Activated CD8-positive, alpha-beta T cell treated with anti-CD3 and anti-CD28 coated beads for 36 hours (primary cell): Measurements from ENCODE around the gene AKAP13. TPM values are rescaled to one million over a fixed set of nuclear protein-coding genes. Genes with fewer than 3 reads are reported as not detected.

Source experiments
- ATAC-seq: fragments of 200-7000 bp; cut with Tn5 transposase; one replicate; pipeline ENCODE4 v1.10.0; 2021; ENCODE audit warnings: mild to moderate bottlenecking, moderate library complexity
- CTCF ChIA-PET: fragments of 350-600 bp; sonication (Branson Sonifier 250); formaldehyde crosslinking; loops from one replicate; lab custom pipeline; 2021; ENCODE audit warnings: antibody characterized with exemption; lab: Charles Lee
- POLR2A ChIA-PET: fragments of 350-600 bp; sonication (Branson Sonifier 250); formaldehyde crosslinking; loops from one replicate; lab custom pipeline; 2021; ENCODE audit warnings: antibody characterized with exemption; lab: Charles Lee
- DNase-seq: peaks from one replicate; pipeline ENCODE4 v3.0.0-alpha.2; 2020
- H3K27ac Mint-ChIP-seq: one replicate; pipeline ENCODE4 v1.8.0; 2021; ENCODE audit warnings: mild to moderate bottlenecking, mixed read lengths
- H3K27me3 Mint-ChIP-seq: one replicate; pipeline ENCODE4 v1.8.0; 2021; ENCODE audit warnings: mixed read lengths
- H3K36me3 Mint-ChIP-seq: one replicate; pipeline ENCODE4 v1.8.0; 2021; ENCODE audit warnings: low read depth, mixed read lengths
- H3K4me1 Mint-ChIP-seq: one replicate; pipeline ENCODE4 v1.8.0; 2021; ENCODE audit warnings: low read depth, mixed read lengths
- H3K4me3 Mint-ChIP-seq: one replicate; pipeline ENCODE4 v1.8.0; 2021; ENCODE audit warnings: mild to moderate bottlenecking, moderate library complexity, mixed read lengths
- H3K9me3 Mint-ChIP-seq: one replicate; pipeline ENCODE4 v1.8.0; 2021; ENCODE audit warnings: mixed read lengths
- intact Hi-C: fragments of 100-400 bp; cut with micrococcal nuclease; formaldehyde crosslinking; loops from one replicate; pipeline ENCODE4 v1.10.0; 2022
- total RNA-seq, 2 experiments: library from RNA; stranded (reverse); gene quantifications; one replicate each; pipeline ENCODE4 v1.2.3, GENCODE V29; 2021
- TF ChIP-seq, protein P1 (sequence below): fragments of 200-600 bp; IDR thresholded peaks from one replicate; pipeline ENCODE4 v1.8.0; 2022; ENCODE audit warnings: antibody characterized with exemption, mild to moderate bottlenecking

Gene AKAP13
- total RNA-seq, 2 experiments from 2014 or later: 79.1 to 79.5 TPM

DNA sequence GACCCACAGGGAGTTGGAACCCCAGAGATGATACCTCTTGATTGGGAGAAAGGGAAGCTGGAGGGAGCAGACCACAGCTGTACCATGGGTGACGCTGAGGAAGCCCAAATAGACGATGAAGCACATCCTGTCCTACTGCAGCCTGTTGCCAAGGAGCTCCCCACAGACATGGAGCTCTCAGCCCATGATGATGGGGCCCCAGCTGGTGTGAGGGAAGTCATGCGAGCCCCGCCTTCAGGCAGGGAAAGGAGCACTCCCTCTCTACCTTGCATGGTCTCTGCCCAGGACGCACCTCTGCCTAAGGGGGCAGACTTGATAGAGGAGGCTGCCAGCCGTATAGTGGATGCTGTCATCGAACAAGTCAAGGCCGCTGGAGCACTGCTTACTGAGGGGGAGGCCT, 201.1 kb downstream of the AKAP13 start:
- intact Hi-C loops: loop anchor here (2.0 kb wide), 1 partner anchor 37 kb away; no protein-coding TSS in a partner anchor
- ChIA-PET CTCF (interaction anchor here (1.0 to 4.2 kb wide), 8 partner anchors 12 to 109 kb away, joined by 3 to 14 read pairs (median 8); no protein-coding TSS in a partner anchor), POLR2A (interaction anchor here (0.7 to 3.5 kb wide), 8 partner anchors 23 to 109 kb away, joined by 3 to 18 read pairs (median 4); no protein-coding TSS in a partner anchor)
- TF ChIP-seq, protein P1, sequence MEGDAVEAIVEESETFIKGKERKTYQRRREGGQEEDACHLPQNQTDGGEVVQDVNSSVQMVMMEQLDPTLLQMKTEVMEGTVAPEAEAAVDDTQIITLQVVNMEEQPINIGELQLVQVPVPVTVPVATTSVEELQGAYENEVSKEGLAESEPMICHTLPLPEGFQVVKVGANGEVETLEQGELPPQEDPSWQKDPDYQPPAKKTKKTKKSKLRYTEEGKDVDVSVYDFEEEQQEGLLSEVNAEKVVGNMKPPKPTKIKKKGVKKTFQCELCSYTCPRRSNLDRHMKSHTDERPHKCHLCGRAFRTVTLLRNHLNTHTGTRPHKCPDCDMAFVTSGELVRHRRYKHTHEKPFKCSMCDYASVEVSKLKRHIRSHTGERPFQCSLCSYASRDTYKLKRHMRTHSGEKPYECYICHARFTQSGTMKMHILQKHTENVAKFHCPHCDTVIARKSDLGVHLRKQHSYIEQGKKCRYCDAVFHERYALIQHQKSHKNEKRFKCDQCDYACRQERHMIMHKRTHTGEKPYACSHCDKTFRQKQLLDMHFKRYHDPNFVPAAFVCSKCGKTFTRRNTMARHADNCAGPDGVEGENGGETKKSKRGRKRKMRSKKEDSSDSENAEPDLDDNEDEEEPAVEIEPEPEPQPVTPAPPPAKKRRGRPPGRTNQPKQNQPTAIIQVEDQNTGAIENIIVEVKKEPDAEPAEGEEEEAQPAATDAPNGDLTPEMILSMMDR: no peak
- H3K4me1 Mint-ChIP-seq: peaks cover 76% of the 10 kb centered on the region
- peak overlapping the region; percentile 83 for H3K4me3 Mint-ChIP-seq
- peaks cover 44% of the 10 kb centered on the region for H3K36me3 Mint-ChIP-seq
- ATAC-seq (peak; percentile 37), DNase-seq (peak; percentile 71)
- H3K9me3 Mint-ChIP-seq: no peaks in the 10 kb centered on the region
- no peaks in the 10 kb centered on the region for H3K27me3 Mint-ChIP-seq
- H3K27ac Mint-ChIP-seq: peak overlapping the region; percentile 94

DNA sequence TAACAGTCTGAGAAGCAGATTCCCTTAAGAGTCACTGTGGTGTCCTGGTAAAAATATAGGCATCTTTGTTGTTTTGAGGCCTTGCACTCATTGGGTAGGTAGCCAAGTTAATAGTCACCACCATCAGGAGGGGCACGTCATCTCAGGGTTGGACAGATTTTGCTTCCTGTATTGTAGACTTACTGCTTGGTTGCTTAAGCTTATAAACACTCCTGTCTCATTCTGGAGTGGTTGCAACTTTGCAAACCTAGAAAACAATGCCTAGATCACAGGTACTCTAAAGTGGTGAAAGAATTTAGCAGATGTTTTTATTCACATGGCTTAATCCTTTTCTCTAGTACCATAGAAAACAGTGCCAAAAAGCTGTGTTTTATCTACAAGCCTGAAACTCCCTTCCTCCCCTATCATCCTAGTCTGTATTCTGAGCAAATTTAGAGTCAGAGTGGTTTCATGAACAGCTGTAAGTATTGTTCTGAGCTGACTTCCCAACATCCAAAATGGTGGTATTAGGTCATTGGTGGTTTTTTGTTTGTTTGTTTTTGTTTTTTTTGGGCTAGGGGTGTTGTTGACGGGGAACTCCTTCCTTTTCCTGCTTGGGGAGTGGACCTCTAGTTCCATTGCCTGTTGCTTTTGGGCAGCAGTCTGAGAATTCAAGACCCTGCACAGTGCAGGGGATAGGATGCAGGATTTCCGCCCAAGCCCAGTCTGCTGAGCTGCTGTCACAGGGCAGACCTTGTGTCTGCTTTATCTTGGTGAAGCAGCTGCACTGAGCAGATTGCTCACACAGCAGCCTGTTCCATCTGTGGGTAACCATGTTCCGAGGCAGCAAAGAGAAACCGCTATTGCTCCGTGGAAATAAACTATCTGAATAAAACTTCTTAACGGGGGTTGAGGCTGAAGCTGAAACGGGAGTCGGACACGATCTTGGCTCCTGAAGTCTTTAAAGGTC, 202.0 kb downstream of the AKAP13 start:
- intact Hi-C loops: no loop called here
- no peaks in the 10 kb centered on the region for H3K9me3 Mint-ChIP-seq
- TF ChIP-seq, protein P1: no peak
- CTCF ChIA-PET: interaction anchor here (1.1 to 4.2 kb wide), 7 partner anchors 11 to 251 kb away, joined by 3 to 14 read pairs (median 8); no protein-coding TSS in a partner anchor
- H3K36me3 Mint-ChIP-seq: peaks cover 49% of the 10 kb centered on the region
- POLR2A ChIA-PET: interaction anchor here (0.5 to 3.5 kb wide), 14 partner anchors 22 to 125 kb away, joined by 3 to 18 read pairs (median 3); no protein-coding TSS in a partner anchor
- ATAC-seq (peak; percentile 69), DNase-seq (peak; percentile 78)
- peak overlapping the region; percentile 83 for H3K4me3 Mint-ChIP-seq
- H3K27me3 Mint-ChIP-seq: no peaks in the 10 kb centered on the region
- H3K27ac Mint-ChIP-seq: peak overlapping the region; percentile 94
- H3K4me1 Mint-ChIP-seq: peaks cover 80% of the 10 kb centered on the region

DNA sequence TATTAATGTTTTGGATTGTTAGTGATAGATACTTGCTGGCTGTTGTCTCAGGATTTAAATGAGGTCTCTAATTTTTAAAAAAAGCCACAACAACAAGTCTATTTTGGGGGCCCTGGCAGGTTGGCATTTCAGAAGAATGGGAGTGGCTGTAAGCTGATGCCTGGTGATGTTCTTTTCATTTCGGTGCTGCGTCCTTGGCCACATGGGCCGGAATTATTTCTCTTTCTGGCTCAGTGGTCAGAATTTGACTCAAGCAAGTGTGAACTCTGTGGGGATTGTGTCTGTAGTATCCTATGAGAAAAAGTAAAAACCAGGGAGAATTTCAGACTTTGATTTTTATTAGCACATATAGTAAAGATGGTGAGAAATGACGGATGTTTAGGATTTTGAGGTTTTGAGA, 203.0 kb downstream of the AKAP13 start:
- TF ChIP-seq, protein P1: no peak
- ATAC-seq (no peak), DNase-seq (peak; percentile 35)
- Mint-ChIP-seq H3K4me3 (peak overlapping the region; percentile 83), H3K4me1 (peaks cover 87% of the 10 kb centered on the region), H3K27me3 (no peaks in the 10 kb centered on the region), H3K9me3 (no peaks in the 10 kb centered on the region), H3K36me3 (peaks cover 54% of the 10 kb centered on the region), H3K27ac (peak overlapping the region; percentile 94)
- POLR2A ChIA-PET: interaction anchor here (0.5 to 3.5 kb wide), 9 partner anchors 28 to 108 kb away, joined by 3 to 18 read pairs (median 4); no protein-coding TSS in a partner anchor
- intact Hi-C loops: no loop called here
- CTCF ChIA-PET: interaction anchor here (1.3 to 4.2 kb wide), 2 partner anchors 107 to 252 kb away, joined by 6 to 14 read pairs; no protein-coding TSS in a partner anchor

DNA sequence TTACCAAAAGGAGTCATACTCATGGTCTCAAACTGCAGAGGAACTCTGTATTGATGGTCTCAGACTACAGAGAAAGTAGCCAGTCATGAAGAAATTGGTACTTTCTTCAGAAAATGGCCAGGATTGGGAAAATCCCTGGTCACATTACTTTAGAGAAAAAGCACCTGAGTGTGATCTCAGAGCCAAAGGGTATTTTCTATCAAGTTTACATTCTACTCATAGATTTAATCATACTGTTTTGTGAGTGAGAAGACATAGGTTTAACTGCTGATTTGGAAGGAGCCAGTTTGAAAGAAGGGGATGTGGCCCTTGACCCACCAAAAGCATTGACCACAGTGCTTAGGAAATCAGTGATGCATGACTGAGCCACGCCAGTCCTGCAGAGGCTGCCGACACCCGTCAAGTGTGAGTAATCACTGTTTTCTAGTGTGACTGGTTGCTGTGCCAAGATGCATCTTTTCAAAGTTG, 203.6 kb downstream of the AKAP13 start:
- POLR2A ChIA-PET: interaction anchor here (0.6 to 2.6 kb wide), 4 partner anchors 31 to 108 kb away, joined by 3 to 16 read pairs (median 4); no protein-coding TSS in a partner anchor
- Mint-ChIP-seq H3K4me3 (peak overlapping the region; percentile 83), H3K27ac (peak overlapping the region; percentile 94), H3K36me3 (peaks cover 56% of the 10 kb centered on the region), H3K9me3 (no peaks in the 10 kb centered on the region), H3K4me1 (peaks cover 89% of the 10 kb centered on the region), H3K27me3 (no peaks in the 10 kb centered on the region)
- DNase-seq (peak; percentile 67), ATAC-seq (peak; percentile 23)
- intact Hi-C loops: no loop called here
- TF ChIP-seq, protein P1: no peak
- CTCF ChIA-PET: interaction anchor here (4.2 kb wide), 1 partner anchor 106 kb away, joined by 14 read pairs; no protein-coding TSS in a partner anchor
